Raji (cell line): ENCODE measurements around the gene EDC3.
A peak's percentile ranks its signal among the peaks of the same experiment; 100 is the strongest.

ENCODE experiments used
- POLR2A ChIP-seq: IDR thresholded peaks from 2 replicates; pipeline ENCODE4 v1.6.1; 2011; ENCODE audit warnings: low read depth, low read length, control low read depth; ENCODE audit not compliant: insufficient read depth

EDC3 gene

DNA sequence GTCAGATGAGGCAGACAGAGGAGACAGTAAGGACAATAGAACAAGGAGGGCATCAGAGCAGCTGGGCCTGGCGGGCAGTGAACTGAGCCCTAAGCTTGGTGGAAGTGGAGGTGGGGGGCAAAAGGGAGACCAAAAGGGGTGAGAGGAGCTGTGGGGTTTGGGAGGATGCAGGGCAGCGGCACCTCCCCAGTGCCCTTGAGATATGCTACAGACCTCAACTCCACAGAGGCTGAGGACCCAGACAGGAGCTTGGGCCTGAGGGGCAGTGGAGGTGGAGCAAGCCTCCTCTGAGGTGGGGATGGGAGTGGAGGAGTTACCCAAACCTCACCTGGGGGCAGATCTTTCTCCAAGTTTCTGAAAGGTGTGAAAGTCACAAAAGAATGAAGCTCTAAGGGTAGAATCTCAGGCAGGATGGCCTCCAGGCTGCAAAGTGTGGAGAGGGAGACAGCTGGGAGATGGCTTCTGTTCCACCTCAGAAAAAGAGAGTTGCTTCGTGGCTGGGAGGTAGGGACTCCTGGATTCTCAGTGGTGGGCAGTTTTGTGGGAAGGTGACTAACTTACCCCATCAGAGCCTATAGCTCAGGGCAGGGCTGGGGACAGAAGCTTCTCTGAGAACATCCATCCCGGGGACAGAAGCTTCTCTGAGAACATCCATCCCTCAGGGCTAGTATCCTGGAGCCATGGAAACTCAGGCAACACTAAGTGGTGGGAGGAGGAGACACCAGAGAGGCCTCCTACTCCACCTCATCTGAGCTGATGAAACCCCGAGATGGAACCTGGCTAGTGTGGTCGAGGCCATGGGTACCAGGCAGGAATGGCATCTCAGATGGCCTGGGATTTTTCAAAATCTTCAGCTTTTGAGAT, 82.5 kb downstream of the EDC3 start:
- TF ChIP-seq POLR2A = no peak

DNA sequence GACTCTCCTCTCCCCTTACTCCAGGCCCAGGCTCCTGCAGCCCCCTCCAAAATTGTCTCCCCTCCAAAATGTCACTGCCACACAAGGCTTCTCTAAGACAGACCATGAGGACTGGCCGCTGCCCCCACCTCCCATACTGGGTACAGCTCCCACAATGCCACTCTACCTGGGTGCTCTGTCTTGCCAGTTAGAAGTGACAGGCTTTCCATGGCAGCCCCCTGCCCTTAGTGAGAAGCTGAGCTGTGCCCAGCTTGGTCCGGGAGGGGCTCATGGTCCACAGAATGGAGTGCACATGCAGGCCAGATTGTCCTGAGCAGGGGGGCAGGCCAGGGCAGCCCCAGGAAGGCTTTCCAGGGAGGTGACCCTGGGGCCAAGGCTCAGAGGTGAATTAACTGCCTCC, 83.1 kb downstream of the EDC3 start:
- no peak for TF ChIP-seq POLR2A

DNA sequence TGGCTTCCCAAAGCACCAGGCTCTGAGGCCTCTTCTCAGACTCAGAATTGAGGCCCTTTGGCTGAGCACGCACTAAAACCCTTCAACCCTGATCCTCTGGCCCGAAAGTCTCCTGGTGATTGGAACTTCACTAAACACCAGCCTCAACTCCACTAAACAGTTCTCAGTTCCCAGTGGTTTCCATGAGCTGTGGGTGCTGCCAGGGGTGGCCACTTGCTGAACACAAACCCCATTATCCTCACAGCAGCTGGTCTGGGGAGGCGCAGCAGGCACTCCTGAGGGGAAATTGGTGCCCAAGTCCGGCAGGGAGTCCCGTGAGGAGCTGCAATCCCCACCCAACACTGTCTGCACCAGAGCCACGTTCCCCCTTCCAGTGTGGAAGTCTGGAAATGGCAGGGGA, 84.0 kb downstream of the EDC3 start:
- no peak for TF ChIP-seq POLR2A

- TF ChIP-seq POLR2A = no peak
Observed at GRCh38 chr15:74611341-74611740, 84.5 kb downstream of the EDC3 start.

GRCh38 chr15:74610302-74610951, 85.4 kb downstream of the EDC3 start:
- TF ChIP-seq POLR2A = no peak

DNA sequence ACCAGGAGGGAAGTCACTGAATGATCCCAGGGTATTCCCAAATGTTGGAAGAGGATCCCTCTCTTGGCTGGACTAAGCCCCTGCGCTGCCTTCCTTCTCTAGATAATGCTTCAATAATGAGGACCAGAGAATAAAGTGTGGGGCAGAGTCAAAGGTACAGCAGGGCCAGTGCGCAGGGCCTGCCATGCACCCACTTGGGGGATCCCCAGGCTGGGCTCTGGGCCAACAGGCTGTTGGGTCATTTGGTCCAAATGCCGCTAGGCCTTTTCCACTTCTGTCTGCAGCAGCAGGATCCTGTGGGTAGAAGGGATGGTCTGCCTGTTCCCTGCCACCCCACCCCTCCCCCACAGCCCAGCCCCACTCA, 85.9 kb downstream of the EDC3 start:
- TF ChIP-seq POLR2A = no peak

DNA sequence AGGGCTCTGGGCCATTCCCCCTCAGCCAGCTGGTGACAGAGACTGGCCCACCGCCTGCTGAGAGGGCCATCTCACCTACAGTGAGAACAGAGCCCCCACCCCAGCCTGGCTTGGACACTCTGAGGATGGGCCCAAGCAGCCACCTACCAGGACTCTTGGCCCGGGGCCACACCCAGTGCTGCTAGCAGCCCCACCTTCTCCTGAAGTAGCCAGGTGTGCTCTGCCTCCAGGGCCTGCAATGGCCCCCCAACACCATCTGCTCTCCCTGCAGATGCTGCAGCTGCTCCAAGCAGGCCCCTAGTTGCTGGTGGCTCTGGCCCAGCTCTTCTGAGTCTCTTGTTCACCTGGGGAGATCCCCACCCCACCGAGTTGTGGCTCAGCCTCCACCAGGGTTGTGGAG, 87.0 kb downstream of the EDC3 start:
- TF ChIP-seq POLR2A = no peak

- no peak for TF ChIP-seq POLR2A
Observed at GRCh38 chr15:74605795-74606150, 90.1 kb downstream of the EDC3 start.

GRCh38 chr15:74604983-74605794, 90.6 kb downstream of the EDC3 start:
- no peak for TF ChIP-seq POLR2A

GRCh38 chr15:74603789-74604705, 91.8 kb downstream of the EDC3 start:
- no peak for TF ChIP-seq POLR2A

- TF ChIP-seq POLR2A = no peak
Observed at GRCh38 chr15:74603026-74603788, 92.6 kb downstream of the EDC3 start.

- TF ChIP-seq POLR2A = no peak
Observed at GRCh38 chr15:74599156-74599555, 96.7 kb downstream of the EDC3 start.

DNA sequence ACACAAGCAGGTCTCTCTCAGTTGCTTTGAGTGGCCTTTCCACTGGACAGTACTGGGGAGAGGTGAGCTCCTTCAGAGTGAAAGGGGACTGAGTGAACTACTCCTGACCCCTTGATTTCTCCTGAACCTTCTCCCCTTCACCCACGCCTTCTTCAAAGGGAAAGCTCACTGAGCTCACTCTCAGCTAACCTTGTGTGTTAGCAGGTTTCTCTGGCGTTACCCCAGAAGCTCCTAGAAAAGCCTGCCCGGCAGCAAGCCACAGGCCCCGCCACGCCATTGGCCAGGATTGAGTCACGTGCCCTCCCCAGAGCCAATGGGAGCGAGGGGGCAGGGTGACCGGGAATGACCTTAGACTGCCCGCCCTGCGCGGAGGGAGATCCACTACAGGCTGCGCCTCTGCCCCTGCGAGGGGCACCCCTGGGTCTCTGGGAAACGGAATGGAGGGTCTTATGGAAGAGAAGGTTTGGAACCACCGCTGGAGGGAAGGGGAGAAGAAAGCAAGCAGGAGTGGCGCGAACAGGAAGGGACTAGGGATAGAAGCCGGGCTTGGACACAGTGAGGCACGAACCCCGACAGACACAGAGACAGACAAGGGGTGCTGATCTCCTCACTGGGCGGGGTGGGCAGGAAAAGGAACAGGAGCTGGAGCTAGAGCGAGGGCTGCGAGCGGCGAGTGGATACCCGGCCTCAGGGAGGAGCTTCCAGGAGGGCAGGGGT, 97.5 kb downstream of the EDC3 start:
- TF ChIP-seq POLR2A = peak; percentile 69
